GM12874 (cell line): ENCODE measurements around the gene AFTPH.

Experiments used
- TF ChIP-seq, protein P1 (sequence below): IDR thresholded peaks from 2 replicates; pipeline ENCODE4 v1.5.1; 2011; ENCODE audit warnings: low read depth, mild to moderate bottlenecking, control low read depth, low read length, moderate library complexity; ENCODE audit not compliant: insufficient read depth

The AFTPH gene

DNA sequence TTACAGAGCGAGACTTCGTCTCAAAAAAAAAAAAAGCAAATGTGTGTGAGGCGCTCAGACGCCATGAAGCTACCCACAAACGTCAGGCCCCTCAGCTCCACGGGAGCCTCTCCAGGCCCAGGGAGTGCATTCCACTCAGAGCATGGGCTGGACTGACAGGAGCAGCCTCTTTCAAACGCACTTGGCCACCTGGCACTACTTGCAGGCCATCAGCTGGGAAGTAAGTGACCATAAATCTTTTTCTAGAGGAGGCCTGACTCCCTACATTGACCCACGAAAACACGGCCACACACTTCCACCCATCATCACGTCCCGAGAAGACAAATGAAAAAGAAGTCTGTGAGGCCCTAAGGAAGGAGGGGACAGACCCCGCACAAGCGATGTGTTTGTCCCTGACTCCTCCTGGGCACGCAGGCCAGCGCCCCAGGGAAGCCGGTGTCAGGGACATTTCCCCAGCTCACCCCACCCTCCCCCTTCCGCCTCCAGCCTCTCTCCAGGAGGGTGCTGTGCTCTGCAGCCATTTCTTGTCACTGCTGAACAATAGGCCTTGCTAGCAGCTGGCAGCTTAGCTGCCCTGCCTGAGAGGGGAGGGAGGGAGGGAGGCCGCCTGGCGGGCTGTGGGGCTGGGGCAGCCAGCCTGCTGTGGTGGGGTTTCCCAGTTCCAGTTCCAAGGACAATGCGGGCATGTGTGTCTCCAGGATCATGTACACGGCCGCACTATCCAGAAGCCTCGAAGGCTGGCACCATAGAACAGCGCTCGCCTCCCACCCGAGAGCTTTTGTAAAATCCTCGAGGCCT, 103.0 kb downstream of the AFTPH start:
- TF ChIP-seq, protein P1, sequence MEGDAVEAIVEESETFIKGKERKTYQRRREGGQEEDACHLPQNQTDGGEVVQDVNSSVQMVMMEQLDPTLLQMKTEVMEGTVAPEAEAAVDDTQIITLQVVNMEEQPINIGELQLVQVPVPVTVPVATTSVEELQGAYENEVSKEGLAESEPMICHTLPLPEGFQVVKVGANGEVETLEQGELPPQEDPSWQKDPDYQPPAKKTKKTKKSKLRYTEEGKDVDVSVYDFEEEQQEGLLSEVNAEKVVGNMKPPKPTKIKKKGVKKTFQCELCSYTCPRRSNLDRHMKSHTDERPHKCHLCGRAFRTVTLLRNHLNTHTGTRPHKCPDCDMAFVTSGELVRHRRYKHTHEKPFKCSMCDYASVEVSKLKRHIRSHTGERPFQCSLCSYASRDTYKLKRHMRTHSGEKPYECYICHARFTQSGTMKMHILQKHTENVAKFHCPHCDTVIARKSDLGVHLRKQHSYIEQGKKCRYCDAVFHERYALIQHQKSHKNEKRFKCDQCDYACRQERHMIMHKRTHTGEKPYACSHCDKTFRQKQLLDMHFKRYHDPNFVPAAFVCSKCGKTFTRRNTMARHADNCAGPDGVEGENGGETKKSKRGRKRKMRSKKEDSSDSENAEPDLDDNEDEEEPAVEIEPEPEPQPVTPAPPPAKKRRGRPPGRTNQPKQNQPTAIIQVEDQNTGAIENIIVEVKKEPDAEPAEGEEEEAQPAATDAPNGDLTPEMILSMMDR: no peak

DNA sequence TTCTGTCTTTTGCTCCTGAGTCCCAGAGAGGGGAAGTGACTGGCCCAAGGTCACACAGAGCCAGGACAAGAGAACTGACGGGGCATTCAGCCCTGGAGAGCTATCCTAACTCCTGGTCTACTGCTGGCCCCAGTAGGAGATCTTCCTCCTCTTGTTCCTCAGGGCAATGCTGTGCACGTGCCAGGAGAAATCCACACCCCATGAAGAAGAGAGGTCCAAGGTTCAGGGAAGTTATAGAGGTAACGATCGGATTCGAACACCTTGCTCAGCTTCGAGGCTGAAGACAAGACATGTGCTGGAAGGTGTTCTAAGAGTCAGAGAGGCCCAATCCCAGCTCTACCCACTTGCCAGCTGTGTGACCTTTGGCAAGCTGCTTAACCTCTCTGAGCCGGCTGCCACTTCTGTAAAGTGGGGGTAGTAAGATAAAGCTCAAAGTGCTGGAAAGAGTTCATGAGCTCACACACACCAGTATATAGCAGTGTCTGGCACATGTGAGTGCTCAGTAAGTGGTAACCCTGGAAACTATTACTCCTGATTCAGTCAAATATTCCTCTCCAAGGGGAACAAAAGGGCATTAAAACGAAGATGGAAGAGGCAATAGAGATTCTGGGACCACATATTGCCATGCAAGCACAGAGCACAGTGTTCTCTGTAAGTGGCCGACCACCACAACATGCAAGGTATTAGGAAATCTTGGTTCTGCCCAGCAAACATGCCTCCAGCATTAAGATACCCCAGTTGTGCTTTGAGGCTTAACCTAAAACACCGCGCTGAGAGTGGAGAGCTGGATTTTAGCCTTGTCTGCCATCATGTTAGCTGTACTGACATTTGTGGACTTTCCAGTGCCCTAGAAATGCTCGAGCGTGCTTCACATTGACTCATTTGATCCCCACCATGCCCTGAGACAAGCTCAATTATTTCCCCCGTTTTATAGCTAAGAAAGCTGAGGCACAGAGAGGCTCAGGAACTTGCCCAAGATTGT, 104.0 kb downstream of the AFTPH start:
- TF ChIP-seq, protein P1: no peak

DNA sequence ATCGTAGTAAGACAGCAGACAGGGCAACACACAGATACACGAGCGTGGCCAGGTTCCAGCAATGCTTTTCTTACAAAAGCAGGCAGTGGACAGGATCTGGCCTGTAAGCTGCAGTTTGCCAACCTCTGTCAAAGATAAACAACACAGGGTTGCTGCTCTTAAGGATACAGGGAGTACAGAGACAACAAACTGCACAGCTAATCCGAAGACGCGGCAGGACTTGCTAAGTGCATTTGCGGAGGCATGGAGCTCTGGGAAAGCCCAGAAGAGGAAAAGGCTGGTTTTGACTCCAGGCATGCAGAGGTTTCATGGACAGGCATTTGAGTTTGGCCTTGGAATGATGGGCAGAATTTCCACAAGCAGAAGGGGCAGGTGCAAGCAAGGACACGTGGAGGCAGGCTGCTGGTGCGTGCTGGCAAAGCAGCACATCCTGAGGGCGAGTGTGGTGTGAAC, 105.2 kb downstream of the AFTPH start:
- TF ChIP-seq, protein P1: no peak

- TF ChIP-seq, protein P1: no peak
Observed at GRCh38 chr2:64629875-64630274, 105.7 kb downstream of the AFTPH start.

GRCh38 chr2:64630752-64631151, 106.6 kb downstream of the AFTPH start:
- TF ChIP-seq, protein P1: no peak

GRCh38 chr2:64631771-64632170, 107.6 kb downstream of the AFTPH start:
- TF ChIP-seq, protein P1: no peak
